ENCODE data around the gene PRR13. TPM values are rescaled to one million over a fixed set of nuclear protein-coding genes. Genes with fewer than 3 reads are reported as not detected.
A peak's percentile ranks its signal among the peaks of the same experiment; 100 is the strongest.

The PRR13 gene
- total and polyA plus RNA-seq, 8 donors = 41.3 to 106 (median 70.6) TPM

DNA sequence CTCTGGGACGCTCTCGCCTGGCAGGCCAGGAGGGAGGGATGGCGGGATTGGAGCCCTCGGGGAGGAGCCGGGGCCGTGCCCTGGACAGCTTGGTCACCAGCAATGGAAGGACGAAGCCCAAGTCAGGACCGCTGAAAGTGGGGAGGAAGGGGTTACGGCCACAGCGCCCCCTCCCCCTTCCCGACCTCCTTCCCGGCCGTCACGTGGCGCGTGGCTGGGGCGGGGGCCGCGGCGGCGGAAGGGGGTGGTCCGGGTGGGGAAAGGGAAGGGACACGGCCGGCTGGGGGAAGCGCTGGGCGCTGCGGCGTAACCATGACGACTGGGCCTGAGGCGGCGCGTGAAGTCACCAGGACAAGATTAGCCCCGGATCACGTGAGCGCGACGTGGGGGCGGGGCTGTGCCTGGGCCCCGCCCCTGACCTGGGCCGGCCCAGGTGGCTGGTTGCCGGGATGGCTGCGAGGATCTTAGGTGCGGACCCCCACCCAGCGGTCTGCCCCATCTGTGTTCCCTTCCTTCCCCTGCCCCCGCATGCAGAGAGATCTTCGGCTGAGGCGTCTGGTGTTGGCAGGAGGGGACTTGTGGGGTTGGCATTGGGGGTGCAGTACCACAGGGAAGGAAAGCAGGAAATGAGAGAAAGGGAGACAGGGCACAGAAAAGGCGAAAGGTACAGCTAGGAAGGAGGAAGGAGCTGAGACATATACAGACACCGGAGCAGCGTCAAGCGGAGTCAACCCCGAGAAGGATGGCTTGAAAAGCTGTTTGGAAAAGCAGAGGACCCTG is 51.5 kb downstream of the PRR13 start:
- Histone ChIP-seq H3K9me3 (no peaks in the 10 kb centered on the region), H3K27me3 (no peaks in the 10 kb centered on the region), H3K36me3 (no peaks in the 10 kb centered on the region), H3K4me1 (peaks cover 5 to 20% (median 8%) of the 10 kb centered on the region in 3 donors), H3K4me3 (peak overlapping the region; percentile 11 to 63 (median 41)), H3K27ac (peak overlapping the region; percentile 63 to 82 (median 76))
- FAIRE-seq = no peak
- intact Hi-C loops (cut with DNase I) = no loop called here
- WGBS, 2 donors = 0 to 2% methylated on average over 33 to 52 of the region's 52 CpGs
- no peak for TF ChIP-seq CTCF (IDR thresholded peaks at IDR 0.05)
- peak; percentile 95 to 97 (median 96) for DNase-seq
- peak; percentile 93 to 97 (median 96) for ATAC-seq

GRCh38 chr12:53493610-53494391 is 52.3 kb downstream of the PRR13 start:
- Histone ChIP-seq H3K36me3 (no peaks in the 10 kb centered on the region), H3K4me3 (peak overlapping the region; percentile 11 to 63 (median 41)), H3K4me1 (peaks cover 5 to 20% (median 8%) of the 10 kb centered on the region in 3 donors), H3K27me3 (no peaks in the 10 kb centered on the region), H3K27ac (peak overlapping the region; percentile 63 to 82 (median 76)), H3K9me3 (no peaks in the 10 kb centered on the region)
- 24 to 33% methylated on average over 11 of the region's 11 CpGs for WGBS, 2 donors
- ATAC-seq (peak in 2 of 4 donors; percentile 1 to 3), DNase-seq (peak in 1 of 6 donors; percentile 53), FAIRE-seq (no peak)
- TF ChIP-seq CTCF (IDR thresholded peaks at IDR 0.05) = no peak
- intact Hi-C loops (cut with DNase I) = no loop called here

Other genes with a start within 250 kb of the PRR13 start
- 1 to 10 TPM; 1.1 to 1.7 (median 1.4) TPM for gene ITGB7, start 234.5 kb upstream of the PRR13 start, total RNA-seq
- 1 to 10 TPM; 1.6 to 1.8 TPM for gene ITGB7, start 234.5 kb upstream of the PRR13 start, polyA plus RNA-seq
- gene RARG, start 209.5 kb upstream of the PRR13 start, total RNA-seq = 10 to 100 TPM in 2 of 6 donors, 1 to 10 TPM in 4; 4.4 to 18.7 (median 7.4) TPM
- gene RARG, start 209.5 kb upstream of the PRR13 start, polyA plus RNA-seq = 10 to 100 TPM; 10.3 to 11.7 TPM
- under 1 TPM; 0.09 to 0.81 (median 0.50) TPM for gene ESPL1, start 173.4 kb upstream of the PRR13 start, total RNA-seq
- under 1 TPM; 0.09 to 0.27 TPM for gene ESPL1, start 173.4 kb upstream of the PRR13 start, polyA plus RNA-seq
- 100 to 1,000 TPM; 203 to 247 (median 231) TPM for gene PFDN5, start 146.2 kb upstream of the PRR13 start, total RNA-seq
- 100 to 1,000 TPM; 874 to 875 TPM for gene PFDN5, start 146.2 kb upstream of the PRR13 start, polyA plus RNA-seq
- 10 to 100 TPM; 25.4 to 34.1 (median 30.6) TPM for gene MYG1, start 142.0 kb upstream of the PRR13 start, total RNA-seq
- gene MYG1, start 142.0 kb upstream of the PRR13 start, polyA plus RNA-seq = 10 to 100 TPM; 58.1 to 76.9 TPM
- gene AAAS, start 120.1 kb upstream of the PRR13 start, total RNA-seq = 10 to 100 TPM; 18.6 to 37.0 (median 22.6) TPM
- gene AAAS, start 120.1 kb upstream of the PRR13 start, polyA plus RNA-seq = 10 to 100 TPM; 51.7 to 61.1 TPM
- gene SP7, start 105.4 kb upstream of the PRR13 start, total RNA-seq = not detected
- not detected for gene SP7, start 105.4 kb upstream of the PRR13 start, polyA plus RNA-seq
- gene SP1, start 61.6 kb upstream of the PRR13 start, total RNA-seq = 10 to 100 TPM; 25.1 to 48.4 (median 32.5) TPM
- gene SP1, start 61.6 kb upstream of the PRR13 start, polyA plus RNA-seq = 10 to 100 TPM in 1 of 2 donors, 1 to 10 TPM in 1; 8.4 to 10.8 TPM
- 1 to 10 TPM; 1.7 to 8.1 (median 3.0) TPM for gene AMHR2, start 17.9 kb upstream of the PRR13 start, total RNA-seq
- gene AMHR2, start 17.9 kb upstream of the PRR13 start, polyA plus RNA-seq = 1 to 10 TPM; 2.5 to 2.9 TPM
- 100 to 1,000 TPM; 451 to 608 (median 475) TPM for gene PCBP2, start 10.4 kb downstream of the PRR13 start, total RNA-seq
- gene PCBP2, start 10.4 kb downstream of the PRR13 start, polyA plus RNA-seq = 100 to 1,000 TPM; 266 to 403 TPM
- 1 to 10 TPM; 2.3 to 9.9 (median 4.1) TPM for gene MAP3K12, start 57.7 kb downstream of the PRR13 start, total RNA-seq
- gene MAP3K12, start 57.7 kb downstream of the PRR13 start, polyA plus RNA-seq = 10 to 100 TPM; 20.3 to 24.9 TPM
- gene TARBP2, start 59.5 kb downstream of the PRR13 start, total RNA-seq = 10 to 100 TPM; 11.7 to 22.5 (median 15.4) TPM
- 10 to 100 TPM; 43.0 to 50.1 TPM for gene TARBP2, start 59.5 kb downstream of the PRR13 start, polyA plus RNA-seq
- not detected for gene NPFF, start 65.8 kb downstream of the PRR13 start, total RNA-seq
- gene NPFF, start 65.8 kb downstream of the PRR13 start, polyA plus RNA-seq = under 1 TPM in 1 of 2 donors, not detected in 1; 0.99 TPM
- gene ATF7, start 184.6 kb downstream of the PRR13 start, total RNA-seq = 10 to 100 TPM; 13.5 to 31.5 (median 19.6) TPM
- gene ATF7, start 184.6 kb downstream of the PRR13 start, polyA plus RNA-seq = 10 to 100 TPM; 11.6 to 17.3 TPM
- 100 to 1,000 TPM; 134 to 229 (median 180) TPM for gene ATP5MC2, start 234.3 kb downstream of the PRR13 start, total RNA-seq
- gene ATP5MC2, start 234.3 kb downstream of the PRR13 start, polyA plus RNA-seq = 100 to 1,000 TPM; 246 to 350 TPM